CD1c-positive myeloid dendritic cell (primary cell): ENCODE results near the gene SPIC.
"Not testable (repeated sequence)": the region's sequence is repeated elsewhere in the genome, so short reads cannot be mapped to it uniquely, and the experiment has no call there.

Source experiments
- DNase-seq: peaks from one replicate; pipeline ENCODE4 v3.0.0-alpha.2; 2016; ENCODE audit errors: extremely low spot score

SPIC gene

GRCh38 chr12:101474711-101475386 lies at the start of gene SPIC:
SPIC (plus strand) TSS chr12:101475336; CDS start chr12:101476905, 1,569 bp downstream.
- no peak for DNase-seq

GRCh38 chr12:101430456-101430855 lies 44.7 kb upstream of the SPIC start:
- DNase-seq: peak; percentile 73

- no peak for DNase-seq
Observed at GRCh38 chr12:101436136-101436535, 39.0 kb upstream of the SPIC start.

- DNase-seq: peak; percentile 83
Observed at GRCh38 chr12:101439236-101439635, 35.9 kb upstream of the SPIC start.

- peak; percentile 65 for DNase-seq
Observed at GRCh38 chr12:101441461-101442224, 33.5 kb upstream of the SPIC start.

- DNase-seq: no peak
Observed at GRCh38 chr12:101455685-101456084, 19.5 kb upstream of the SPIC start.

- DNase-seq: peak; percentile 24
Observed at GRCh38 chr12:101459642-101460346, 15.3 kb upstream of the SPIC start.

- DNase-seq: no peak
Observed at GRCh38 chr12:101468948-101469347, 6.2 kb upstream of the SPIC start.

- DNase-seq: peak; percentile 10
Observed at GRCh38 chr12:101470939-101471338, 4.2 kb upstream of the SPIC start.

- DNase-seq: not testable (repeated sequence)
Observed at GRCh38 chr12:101471878-101472277, 3.3 kb upstream of the SPIC start.

GRCh38 chr12:101474248-101474647 lies 888 bp upstream of the SPIC start:
- no peak for DNase-seq

GRCh38 chr12:101475751-101476305 lies 692 bp downstream of the SPIC start:
- DNase-seq: no peak

GRCh38 chr12:101480849-101481248 lies 5.7 kb downstream of the SPIC start:
- DNase-seq: no peak

- DNase-seq: no peak
Observed at GRCh38 chr12:101485021-101485420, 9.9 kb downstream of the SPIC start.

GRCh38 chr12:101488469-101488868 lies 13.3 kb downstream of the SPIC start:
- no peak for DNase-seq

- no peak for DNase-seq
Observed at GRCh38 chr12:101490286-101490920, 15.3 kb downstream of the SPIC start.

- DNase-seq: peak; percentile 12
Observed at GRCh38 chr12:101491329-101491728, 16.2 kb downstream of the SPIC start.

- no peak for DNase-seq
Observed at GRCh38 chr12:101493556-101493955, 18.4 kb downstream of the SPIC start.

- no peak for DNase-seq
Observed at GRCh38 chr12:101498252-101498651, 23.1 kb downstream of the SPIC start.

GRCh38 chr12:101501410-101501995 lies 26.4 kb downstream of the SPIC start:
- DNase-seq: no peak

GRCh38 chr12:101521136-101521535 lies 46.0 kb downstream of the SPIC start:
- no peak for DNase-seq
